Astrocyte of the cerebellum (primary cell): Measurements from ENCODE around the gene RAN.

ENCODE experiments used
- DNase-seq: peaks from one replicate; pipeline ENCODE4 v3.0.0-alpha.2; 2011; ENCODE audit warnings: low read depth
- H3K4me3 ChIP-seq: 2 replicates; pipeline ENCODE4 v1.5.1; 2011; ENCODE audit warnings: mild to moderate bottlenecking, low read depth, low read length, moderate library complexity
- CTCF ChIP-seq: IDR thresholded peaks from 2 replicates; pipeline ENCODE4 v1.5.1; 2012; ENCODE audit warnings: low read length, low read depth, moderate library complexity, mild to moderate bottlenecking; ENCODE audit errors: missing control alignments
- in situ Hi-C: cut with HindIII; loops from 2 replicates; pipeline ENCODE4 v1.10.0; 2017; ENCODE audit warnings: low sequenced_read_pairs

The RAN gene

GRCh38 chr12:130830246-130830551 is 41.7 kb upstream of the RAN start:
- in situ Hi-C loops, result no loop called here
- no peak for DNase-seq
- no peak for TF ChIP-seq CTCF
- H3K4me3 ChIP-seq, result no peak overlapping the region

- DNase-seq, result no peak
- TF ChIP-seq CTCF, result no peak
- in situ Hi-C loops, result no loop called here
- no peak overlapping the region for H3K4me3 ChIP-seq
These were observed 40.6 kb upstream of the RAN start for GRCh38 chr12:130831246-130831645.

- DNase-seq, result no peak
- TF ChIP-seq CTCF, result no peak
- H3K4me3 ChIP-seq, result no peak overlapping the region
- in situ Hi-C loops, result no loop called here
These were observed 39.9 kb upstream of the RAN start for GRCh38 chr12:130831876-130832405.

GRCh38 chr12:130832561-130833209 is 39.2 kb upstream of the RAN start:
- no peak for DNase-seq
- H3K4me3 ChIP-seq, result no peak overlapping the region
- in situ Hi-C loops, result no loop called here
- no peak for TF ChIP-seq CTCF

GRCh38 chr12:130835011-130835410 is 36.9 kb upstream of the RAN start:
- no peak for DNase-seq
- in situ Hi-C loops, result no loop called here
- no peak for TF ChIP-seq CTCF
- H3K4me3 ChIP-seq, result no peak overlapping the region

GRCh38 chr12:130835436-130835835 is 36.4 kb upstream of the RAN start:
- DNase-seq, result no peak
- H3K4me3 ChIP-seq, result no peak overlapping the region
- in situ Hi-C loops, result no loop called here
- TF ChIP-seq CTCF, result no peak
